Measurements from ENCODE around the gene GPATCH4.

DNA sequence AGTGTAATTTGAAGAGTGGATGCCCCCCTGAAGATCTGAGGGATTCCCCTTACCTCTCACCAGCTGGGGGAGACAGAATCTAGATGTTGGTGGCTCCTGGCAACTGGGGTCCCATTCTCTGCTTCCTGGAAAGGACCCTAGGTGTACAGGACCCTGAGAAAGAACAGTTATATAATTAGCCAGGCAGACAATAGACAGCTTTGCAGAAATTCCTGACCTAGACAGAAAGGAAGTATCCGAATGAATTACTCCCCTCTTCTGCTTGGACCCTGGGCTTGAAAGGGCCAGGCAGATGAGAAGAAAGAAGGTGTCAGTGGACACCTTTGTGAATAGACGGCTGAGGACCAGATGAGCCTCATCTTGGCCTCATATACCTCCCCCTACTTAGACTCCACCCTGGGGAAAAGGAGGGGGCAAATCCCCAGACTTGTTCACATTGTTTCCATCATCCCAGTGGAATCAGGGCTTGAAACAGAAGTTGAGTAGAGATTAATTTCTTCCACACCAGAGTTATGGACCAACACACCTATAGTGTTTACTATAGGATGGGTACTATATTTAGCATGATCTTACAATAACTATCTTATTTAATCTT, 27.1 kb downstream of the GPATCH4 start:
- no peak for TF ChIP-seq POLR2AphosphoS5 (IDR thresholded peaks at IDR 0.05; ENCODE audit: low read depth, low read length)
- TF ChIP-seq, protein P1, sequence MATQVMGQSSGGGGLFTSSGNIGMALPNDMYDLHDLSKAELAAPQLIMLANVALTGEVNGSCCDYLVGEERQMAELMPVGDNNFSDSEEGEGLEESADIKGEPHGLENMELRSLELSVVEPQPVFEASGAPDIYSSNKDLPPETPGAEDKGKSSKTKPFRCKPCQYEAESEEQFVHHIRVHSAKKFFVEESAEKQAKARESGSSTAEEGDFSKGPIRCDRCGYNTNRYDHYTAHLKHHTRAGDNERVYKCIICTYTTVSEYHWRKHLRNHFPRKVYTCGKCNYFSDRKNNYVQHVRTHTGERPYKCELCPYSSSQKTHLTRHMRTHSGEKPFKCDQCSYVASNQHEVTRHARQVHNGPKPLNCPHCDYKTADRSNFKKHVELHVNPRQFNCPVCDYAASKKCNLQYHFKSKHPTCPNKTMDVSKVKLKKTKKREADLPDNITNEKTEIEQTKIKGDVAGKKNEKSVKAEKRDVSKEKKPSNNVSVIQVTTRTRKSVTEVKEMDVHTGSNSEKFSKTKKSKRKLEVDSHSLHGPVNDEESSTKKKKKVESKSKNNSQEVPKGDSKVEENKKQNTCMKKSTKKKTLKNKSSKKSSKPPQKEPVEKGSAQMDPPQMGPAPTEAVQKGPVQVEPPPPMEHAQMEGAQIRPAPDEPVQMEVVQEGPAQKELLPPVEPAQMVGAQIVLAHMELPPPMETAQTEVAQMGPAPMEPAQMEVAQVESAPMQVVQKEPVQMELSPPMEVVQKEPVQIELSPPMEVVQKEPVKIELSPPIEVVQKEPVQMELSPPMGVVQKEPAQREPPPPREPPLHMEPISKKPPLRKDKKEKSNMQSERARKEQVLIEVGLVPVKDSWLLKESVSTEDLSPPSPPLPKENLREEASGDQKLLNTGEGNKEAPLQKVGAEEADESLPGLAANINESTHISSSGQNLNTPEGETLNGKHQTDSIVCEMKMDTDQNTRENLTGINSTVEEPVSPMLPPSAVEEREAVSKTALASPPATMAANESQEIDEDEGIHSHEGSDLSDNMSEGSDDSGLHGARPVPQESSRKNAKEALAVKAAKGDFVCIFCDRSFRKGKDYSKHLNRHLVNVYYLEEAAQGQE (IDR thresholded peaks at IDR 0.05; ENCODE audit: insufficient read depth in 1 of 2, low read depth in 2 of 2, low read length in 2 of 2) = no peak
- no peak for TF ChIP-seq SIN3A (IDR thresholded peaks at IDR 0.05; ENCODE audit: borderline replicate concordance, insufficient read depth, low read length)
- TF ChIP-seq TAF1 (IDR thresholded peaks at IDR 0.05; ENCODE audit: borderline replicate concordance, insufficient read depth, low read length) = no peak
- no peak for TF ChIP-seq FOXP2 (optimal IDR thresholded peaks at IDR 0.05; ENCODE audit: borderline replicate concordance, extremely low read depth, extremely low read length, insufficient read depth)
